ENCODE data around the gene LY6G6F.

Gene LY6G6F

DNA sequence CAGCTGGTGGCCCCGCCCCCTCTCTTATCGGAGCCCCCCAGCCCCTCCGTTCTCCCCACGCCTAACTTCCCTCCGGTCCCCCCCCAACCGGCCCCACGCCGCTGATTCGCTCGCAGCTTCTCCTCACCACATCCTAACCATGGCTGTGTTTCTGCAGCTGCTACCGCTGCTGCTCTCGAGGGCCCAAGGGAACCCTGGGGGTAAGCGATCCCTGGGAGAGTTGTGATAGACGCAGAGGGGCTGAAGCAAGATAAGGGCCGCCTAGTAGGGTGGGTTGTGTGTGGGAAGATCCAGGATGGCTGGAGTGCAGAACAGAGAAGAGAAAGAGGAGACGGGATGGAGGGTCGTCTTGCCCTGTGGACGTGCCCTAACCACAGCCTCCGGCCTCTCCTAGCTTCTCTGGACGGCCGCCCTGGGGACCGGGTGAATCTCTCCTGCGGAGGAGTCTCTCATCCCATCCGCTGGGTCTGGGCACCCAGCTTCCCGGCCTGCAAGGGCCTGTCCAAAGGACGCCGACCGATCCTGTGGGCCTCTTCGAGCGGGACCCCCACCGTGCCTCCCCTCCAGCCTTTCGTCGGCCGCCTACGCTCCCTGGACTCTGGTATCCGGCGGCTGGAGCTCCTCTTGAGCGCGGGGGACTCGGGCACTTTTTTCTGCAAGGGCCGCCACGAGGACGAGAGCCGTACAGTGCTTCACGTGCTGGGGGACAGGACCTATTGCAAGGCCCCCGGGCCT is 16.7 kb downstream of the LY6G6F start, which contains the start of gene MPIG6B:
Gene MPIG6B, plus strand, starts transcription at position 129 of the 735 bp plus-strand sequence. Its CDS starts 11 bp downstream, at position 140.
- DNase-seq (ENCODE audit: low read depth in 2 of 2): no peak

DNA sequence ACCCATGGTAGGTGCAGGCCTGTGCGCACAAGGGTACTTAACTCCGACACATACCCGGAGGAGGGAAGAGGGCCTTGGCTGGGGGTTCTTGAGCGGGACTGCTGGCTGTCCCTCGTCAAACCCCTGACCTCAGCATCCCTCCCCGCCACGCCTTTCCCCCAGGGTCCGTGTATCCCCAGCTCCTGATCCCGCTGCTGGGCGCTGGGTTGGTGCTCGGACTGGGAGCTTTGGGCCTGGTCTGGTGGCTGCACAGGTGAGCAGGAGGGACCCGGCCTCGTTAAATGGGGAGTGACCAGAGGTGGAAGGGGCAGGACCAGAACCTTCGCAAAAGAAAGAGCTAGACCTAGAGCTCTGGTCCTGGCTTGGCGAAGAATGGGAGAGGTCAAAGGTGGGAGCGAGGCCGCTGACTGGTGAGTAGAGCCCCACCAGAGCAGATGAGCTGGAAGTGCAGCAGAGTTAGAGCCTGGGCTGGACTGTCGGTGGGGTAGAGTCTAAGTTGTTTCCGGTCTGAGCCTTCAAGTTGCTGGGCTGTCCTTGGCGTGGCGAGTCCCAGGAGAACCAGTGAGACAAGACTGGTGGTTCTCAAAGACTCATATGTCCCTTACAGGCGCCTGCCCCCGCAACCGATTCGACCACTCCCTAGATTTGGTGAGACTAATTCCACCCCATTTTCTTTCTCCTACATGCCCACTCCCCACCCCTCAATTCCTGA is 17.5 kb downstream of the LY6G6F start:
- DNase-seq (ENCODE audit: low read depth in 2 of 2): no peak

GRCh38 chr6:31725502-31726350 is 19.1 kb downstream of the LY6G6F start:
- no peak for DNase-seq (ENCODE audit: low read depth in 2 of 2)

- no peak for DNase-seq (ENCODE audit: low read depth in 2 of 2)
Observed at GRCh38 chr6:31727034-31727716, 20.5 kb downstream of the LY6G6F start.

- no peak for DNase-seq (ENCODE audit: low read depth in 2 of 2)
Observed at GRCh38 chr6:31727717-31728671, 21.3 kb downstream of the LY6G6F start.

- DNase-seq (ENCODE audit: low read depth in 2 of 2): no peak
Observed at GRCh38 chr6:31728767-31729514, 22.3 kb downstream of the LY6G6F start, which contains the start of gene DDAH2. Gene DDAH2 (minus strand): TSS chr6:31729299. CDS start chr6:31729161, 138 bp downstream.

- DNase-seq (ENCODE audit: low read depth in 2 of 2): peak; percentile 70 to 72
Observed at GRCh38 chr6:31729515-31729978, 22.9 kb downstream of the LY6G6F start.

- DNase-seq (ENCODE audit: low read depth in 2 of 2): peak; percentile 36 to 54
Observed at GRCh38 chr6:31729979-31730630, 23.4 kb downstream of the LY6G6F start.

DNA sequence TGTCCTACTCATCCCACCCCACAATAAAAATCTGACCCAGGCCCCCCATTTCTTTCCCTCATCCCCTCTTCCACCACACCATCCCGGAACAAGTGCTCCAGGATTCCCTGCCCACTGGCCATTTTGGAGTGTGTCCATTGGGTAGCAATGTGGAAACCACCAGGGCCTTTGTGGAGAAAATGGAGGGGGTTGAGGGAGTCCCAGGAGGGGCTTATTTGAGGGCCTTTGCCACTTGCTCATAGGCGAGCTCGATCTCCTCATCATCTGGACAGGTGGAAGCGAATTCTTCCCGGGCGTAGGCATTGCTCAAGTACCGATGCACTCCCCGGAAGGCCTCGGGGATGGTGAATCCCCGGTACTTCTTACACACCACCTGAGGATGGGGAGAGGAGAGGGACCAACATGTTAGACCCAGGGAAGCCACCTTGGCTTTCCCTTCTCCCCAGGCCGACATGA is 24.0 kb downstream of the LY6G6F start:
- no peak for DNase-seq (ENCODE audit: low read depth in 2 of 2)

DNA sequence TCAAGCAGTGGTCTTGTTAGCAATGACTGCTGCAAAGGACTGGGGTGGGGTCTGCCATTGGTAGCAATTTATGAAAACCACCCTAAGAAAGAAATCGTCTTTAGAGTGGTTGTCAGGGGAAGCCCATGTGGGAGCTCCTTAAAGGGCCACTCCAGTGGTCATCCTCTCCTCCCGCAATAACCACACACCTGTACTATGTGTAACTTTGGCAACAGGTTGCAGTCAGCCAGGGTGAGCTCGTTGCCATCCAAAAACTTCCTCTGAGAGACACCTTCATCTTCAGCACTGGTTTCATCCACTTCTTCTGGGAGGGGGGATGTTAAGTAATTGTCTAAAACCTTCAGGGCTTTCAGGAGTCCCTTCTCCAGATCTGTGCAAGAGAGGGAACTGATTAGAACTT is 25.4 kb downstream of the LY6G6F start:
- DNase-seq (ENCODE audit: low read depth in 2 of 2): no peak

- DNase-seq (ENCODE audit: low read depth in 2 of 2): no peak
Observed at GRCh38 chr6:31733734-31734133, 27.1 kb downstream of the LY6G6F start.

GRCh38 chr6:31734247-31734820 is 27.7 kb downstream of the LY6G6F start:
- no peak for DNase-seq (ENCODE audit: low read depth in 2 of 2)

GRCh38 chr6:31734821-31735406 is 28.2 kb downstream of the LY6G6F start:
- DNase-seq (ENCODE audit: low read depth in 2 of 2): peak in 1 of 2 donors; percentile 25

DNA sequence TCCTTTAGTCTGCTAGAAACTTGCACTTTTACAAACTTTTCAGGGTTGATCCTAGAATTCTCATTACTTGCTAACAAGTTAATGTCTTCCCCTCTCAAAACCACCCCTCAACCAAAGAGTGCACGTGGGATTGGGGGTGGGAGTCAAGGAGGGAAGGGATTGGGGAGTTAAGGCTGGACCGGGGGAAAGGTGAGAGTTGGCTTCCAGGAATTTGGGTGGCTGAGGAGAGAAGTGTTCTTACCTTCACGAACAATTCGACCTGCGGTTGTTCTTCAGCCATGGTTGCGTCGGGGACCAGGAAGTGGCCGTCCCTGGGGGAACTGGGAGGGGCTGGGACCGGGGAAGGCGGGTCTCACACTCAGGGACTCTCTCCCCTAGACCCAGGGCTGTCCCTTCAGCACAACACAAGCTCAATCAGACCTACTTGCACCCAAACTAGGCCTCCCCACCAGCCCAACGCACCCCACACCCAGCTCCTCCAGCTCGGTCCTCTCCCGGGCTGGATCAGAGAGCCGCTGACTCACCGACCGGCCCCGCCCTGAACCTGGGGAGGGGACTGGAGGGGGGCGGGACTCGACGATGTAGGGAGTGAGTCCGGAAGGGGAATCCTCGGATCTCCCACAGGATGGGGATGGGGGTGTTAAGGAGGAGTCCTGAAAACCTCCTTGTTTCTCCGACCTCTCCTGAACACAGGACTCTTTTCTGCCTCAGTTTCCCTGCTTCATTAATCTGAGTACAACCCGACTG is 29.5 kb downstream of the LY6G6F start, which contains the start of gene CLIC1:
Gene CLIC1, minus strand, starts transcription at position 510 of the 747 bp plus-strand sequence. Its CDS starts 230 bp downstream, at position 280.
- peak; percentile 67 to 76 for DNase-seq (ENCODE audit: low read depth in 2 of 2)

DNA sequence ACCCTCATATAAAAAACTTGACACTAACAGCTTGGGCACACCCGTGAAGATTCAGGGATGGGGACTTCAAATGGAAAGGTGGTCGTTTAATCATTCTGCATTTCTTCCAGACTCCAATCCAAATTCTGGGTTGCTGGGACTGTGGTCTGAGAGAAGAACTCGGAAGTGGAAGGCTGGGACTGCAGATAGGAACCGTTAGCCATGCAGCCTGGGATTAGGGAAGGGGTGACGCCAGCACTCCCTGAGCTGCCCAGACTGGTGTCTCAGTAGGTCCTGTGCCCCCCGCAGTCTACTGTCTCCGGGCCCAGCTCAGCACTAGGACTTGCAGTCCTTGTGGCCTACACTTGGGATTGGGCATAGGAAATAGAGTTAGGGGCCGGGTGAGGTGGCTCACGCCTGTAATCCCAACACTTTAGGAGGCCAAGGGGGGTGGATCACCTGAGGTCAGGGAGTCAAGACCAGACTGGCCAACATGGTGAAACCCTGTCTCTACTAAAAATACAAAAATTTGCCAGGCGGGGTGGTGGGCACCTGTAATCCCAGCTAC is 30.2 kb downstream of the LY6G6F start:
- no peak for DNase-seq (ENCODE audit: low read depth in 2 of 2)

DNA sequence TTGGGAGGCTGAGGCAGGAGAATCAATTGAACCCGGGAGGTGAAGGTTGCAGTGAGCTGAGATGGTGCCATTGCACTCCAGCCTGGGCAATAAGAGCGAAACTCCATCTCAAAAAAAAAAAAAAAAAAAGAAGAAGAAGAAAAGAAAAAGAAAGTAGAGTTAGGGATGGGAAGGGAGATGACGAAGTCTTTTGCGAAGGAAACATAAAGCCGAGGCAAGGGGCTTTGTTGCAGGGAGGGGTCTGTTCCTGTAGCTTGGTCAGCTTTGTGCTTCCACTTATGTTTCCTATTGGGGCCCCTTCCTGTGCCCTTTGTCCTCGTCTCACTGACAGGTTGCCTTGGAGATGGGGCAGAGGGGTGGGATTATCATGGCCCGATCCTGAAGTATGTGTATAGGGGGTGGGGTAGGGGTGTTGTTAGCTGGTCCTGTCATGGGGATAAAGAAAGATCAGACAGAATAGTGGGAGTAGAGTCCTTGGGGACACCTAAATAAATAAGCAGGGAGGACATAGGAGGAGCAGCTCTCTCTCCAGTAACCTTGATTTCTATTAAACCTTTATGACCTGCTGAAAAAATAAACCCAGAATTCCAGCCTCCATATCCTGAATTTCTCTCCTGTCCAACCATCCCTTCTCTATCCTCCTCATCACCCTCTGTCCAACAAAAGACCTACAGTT is 30.8 kb downstream of the LY6G6F start:
- DNase-seq (ENCODE audit: low read depth in 2 of 2): no peak

Data from activated CD4-positive, alpha-beta T cell treated with anti-CD3 and anti-CD28 coated beads for 24 hours (primary cell).